GM19193 (cell line): ENCODE results near the gene MYLK3.

Experiments
- POLR2A ChIP-seq: IDR thresholded peaks from 4 replicates; pipeline ENCODE4 v1.6.1; 2011; ENCODE audit not compliant: insufficient read depth, insufficient read length; ENCODE audit errors: extremely low read depth

The MYLK3 gene

DNA sequence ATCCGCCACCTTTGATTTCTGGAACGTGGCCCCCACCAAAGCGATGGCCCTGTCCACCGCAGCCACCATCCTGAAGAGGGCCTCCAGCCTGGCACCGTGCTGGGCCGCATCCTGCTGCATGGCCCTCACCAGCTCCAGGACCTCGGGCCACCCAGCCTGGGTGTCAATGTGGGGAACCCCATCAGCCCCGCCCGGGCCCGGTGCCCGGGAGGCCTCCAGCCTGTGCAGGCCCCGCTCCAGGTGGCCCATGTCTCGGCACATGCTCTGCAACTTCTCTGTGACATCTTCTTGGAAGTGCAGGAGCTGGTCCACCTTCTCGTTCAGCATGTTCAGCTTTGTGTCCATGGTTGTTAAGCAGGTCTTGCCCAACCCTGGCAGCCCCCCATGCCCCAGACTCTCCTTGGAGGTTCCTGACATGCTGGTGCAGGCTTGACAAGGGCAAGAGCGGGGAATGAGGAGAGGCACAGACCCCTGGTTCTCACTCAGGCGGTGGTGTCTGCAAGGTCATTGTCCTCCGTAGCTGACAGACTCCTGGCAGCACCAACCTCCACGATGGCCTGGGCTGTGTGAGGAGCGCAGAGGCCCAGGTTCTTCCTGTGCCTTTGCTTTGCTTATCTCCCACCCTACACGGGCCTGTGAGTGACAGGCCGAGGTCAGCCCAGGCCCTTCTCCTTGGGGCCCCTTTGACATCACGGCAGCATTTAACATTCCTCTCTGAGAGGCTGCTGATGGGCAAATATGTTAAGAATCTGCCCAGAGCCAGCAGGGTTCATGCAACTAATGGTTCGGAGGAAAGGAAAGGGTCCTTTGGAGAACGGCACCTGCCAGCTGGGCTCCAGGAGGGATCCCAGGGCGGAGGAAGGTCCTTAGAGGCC lies at the start of gene MYLK3:
Gene MYLK3 (minus strand): TSS at position 568 of the 875 bp plus-strand sequence. CDS start 151 bp downstream, at position 417.
- no peak for TF ChIP-seq POLR2A

DNA sequence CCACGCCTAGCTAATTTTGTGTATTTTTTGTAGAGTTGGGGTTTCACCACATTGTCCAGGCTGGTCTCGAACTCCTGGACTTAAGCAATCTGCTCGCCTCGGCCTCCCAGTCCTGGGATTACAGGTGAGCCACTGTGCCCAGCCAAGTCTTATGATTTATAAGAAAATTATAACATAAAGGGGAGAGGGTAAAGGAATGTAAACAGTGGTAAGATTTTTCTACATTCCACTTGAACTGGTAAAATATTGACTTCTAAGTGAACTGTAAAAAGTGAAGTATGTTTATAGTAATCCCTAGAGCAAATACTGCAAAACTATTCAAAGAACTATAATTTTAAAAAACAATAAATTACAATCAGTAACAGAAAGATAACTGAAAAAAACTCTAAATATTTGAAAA lies 49.4 kb upstream of the MYLK3 start:
- TF ChIP-seq POLR2A: no peak

DNA sequence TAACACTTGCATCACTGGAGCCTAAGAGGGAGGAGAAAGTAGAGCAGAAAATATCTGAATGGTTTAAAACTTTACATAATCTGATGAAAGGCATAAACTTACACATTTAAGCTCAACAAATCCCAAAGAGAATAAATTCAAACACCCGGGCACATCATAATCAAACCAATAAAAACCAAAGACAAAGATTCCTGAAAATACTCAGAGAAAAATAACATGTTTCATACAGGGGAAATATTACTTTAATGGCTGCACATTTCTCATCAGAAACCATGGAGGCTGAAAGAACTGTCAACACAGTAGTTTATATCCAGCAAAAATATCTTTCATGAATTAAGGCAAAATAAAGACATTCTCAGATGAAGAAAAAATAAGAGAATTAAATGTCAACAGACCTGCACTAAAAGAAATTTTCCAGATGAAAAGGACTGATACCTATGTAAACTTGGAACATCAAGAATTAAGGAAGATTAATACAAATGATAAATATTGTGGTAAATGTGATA lies 48.7 kb upstream of the MYLK3 start:
- TF ChIP-seq POLR2A: no peak

DNA sequence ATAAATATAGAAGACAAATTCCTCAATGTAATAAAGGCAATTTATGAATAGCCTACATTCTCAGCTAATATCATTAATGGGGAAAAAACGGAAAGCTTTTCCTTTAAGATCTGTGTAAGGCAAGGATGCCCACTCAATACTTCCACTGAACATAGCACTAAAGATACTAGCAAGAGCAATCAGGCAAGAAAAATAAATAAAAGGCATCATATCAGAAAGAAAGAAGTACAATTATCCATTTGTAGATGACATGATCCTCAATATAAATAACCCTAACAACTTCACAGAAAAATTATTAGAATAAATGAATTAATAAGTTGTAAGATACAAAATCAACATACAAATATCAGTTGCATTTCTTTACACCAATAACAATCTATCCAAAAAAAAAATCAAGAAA lies 45.7 kb upstream of the MYLK3 start:
- no peak for TF ChIP-seq POLR2A

DNA sequence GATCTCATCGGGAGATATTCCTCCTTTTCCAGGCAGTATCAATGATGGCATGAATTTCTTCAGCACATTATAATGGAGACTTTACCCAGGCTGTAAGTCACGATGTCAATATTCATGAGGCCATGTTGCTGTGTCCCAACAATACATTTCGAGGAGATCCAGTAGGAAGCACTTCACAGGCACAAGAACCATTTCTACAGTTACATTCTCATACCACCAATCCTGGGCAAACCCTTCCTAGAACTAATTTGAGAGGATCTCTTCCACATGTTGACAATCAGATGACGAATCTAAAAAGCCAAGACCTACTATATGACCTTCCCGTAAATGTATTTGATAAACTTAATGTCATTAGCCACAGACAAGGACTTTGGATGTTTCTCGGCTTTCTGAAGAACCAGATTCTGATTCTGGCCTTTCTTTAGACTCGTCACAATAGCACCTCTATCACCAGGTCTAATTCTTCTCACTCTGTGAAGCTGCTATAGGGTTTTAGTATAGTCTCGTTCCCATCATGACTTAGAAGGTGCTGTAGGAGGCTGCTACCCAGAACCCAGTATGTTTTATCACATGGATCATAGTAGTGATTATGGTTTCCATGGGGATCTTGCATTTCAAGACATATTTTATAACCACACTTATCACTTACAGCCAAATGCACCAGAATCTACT lies 42.6 kb upstream of the MYLK3 start:
- TF ChIP-seq POLR2A: no peak

DNA sequence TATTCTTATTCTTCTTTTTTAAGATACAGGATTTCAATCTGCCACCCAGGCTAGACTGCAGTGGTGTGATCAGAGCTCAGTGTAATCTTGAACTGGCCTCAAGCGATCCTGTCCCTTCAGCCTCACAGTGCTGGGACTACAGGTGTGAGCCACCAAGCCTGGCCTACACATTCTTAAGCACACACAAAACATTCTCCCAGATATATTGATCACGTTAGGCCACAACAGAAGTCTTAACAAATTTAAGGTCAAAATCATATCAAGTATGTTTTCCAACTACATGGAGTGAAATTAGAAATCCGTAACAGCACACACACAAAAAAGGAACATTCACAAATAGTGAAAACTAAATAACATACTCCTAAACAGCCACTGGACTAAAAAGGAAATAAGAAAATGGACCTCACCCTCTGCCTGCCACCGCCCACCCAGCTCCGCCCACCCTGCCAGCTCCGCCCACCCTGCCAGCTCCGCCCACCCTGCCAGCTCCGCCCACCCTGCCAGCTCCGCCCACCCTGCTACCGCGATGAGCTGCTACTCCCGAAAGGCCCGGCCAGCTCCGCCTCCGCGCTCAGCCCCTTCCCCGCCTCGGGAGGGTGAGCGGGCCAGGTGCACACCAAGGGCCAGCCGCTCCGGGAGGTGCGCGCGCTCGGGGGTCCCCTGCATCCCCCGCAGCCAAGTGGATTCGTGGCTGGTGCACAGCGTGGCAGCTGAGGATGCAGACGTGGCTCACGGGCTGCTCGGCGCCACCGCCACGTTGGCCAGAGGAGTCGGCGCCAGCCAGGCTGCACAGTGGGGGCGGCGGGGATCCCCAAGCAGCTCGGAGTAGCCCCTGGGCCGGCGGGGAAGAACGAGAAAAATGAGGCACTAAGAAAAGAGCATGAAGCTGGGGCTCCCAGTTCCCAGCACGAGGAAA lies 41.6 kb upstream of the MYLK3 start:
- peak; percentile 85 for TF ChIP-seq POLR2A

DNA sequence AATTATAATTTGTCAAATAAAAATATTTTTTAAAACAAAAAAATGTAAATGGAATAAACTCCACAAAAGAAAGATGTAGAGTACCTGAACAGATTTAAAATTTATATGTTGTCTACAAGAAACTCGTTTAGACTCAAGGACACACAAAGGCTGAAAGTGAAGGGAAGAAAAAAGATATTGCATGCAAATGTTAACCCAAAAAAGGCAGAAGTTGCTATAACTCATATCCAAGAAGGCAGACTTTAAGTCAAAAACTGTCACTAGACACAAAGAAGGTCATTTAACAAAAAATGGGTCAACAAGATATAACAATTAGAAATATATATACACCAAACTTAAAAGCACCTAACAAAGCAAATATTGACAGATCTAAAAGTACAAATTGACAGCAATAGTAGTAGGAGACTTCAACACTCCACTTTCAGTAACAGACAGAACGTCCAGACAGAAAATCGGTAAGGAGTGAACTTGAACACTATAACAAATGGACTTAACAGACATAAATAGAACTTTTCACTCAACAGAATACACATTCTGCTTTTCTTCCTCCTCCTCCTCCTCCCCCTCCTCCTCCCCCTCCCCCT lies 40.8 kb upstream of the MYLK3 start:
- no peak for TF ChIP-seq POLR2A

DNA sequence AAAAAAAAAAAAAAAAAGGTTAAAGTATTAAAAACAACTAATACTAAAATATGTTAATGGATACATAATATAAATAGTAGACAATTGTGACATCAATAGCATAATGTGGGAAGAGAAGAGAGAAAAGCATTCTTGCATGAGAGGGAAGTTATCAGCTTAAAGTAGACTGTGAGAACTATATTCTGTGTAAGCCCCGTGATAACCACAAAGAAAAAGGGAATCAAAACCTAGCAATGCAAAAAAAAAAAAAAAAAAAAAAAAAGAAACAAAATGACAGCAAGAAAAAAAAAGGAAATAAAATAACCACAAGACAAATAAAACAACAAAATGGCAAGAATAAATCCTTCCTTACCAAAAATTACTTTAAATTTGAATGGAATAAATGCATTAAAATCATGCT lies 39.8 kb upstream of the MYLK3 start:
- TF ChIP-seq POLR2A: no peak

DNA sequence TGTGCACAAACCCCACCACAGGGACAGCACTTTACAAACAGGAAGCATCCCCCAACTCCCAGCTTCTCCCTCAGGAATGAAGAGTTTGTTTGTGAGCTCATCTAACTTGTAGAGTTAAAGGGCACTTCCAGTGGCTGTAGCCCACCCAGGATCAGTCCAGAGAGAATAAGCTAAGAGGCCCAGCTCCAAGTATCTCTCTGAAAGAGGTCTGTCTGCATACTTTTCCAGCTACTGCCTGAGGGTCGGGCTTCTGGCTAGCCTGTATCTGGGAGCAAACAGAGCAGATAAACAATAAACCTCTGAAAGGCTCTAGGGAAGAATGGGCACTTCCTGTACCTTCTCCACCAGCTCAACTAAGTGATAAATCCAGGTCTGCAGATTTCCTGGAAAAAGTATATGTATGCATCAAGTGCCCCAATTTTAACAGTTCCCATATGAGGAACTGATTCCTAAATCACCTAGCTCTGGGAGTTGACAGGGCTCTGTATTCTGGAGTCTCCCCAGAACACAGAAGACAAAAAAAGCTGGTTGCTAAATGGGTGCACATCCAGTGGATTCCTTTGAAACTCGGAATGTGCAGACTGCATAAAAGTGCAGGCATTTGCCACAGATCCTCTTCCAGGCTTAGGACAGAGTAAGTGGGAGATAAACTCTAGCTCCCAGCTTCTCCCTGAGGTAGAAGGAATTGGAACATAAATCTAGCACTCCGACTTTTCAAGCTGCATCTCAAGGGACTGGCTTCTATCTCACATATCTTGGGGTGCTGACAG lies 37.1 kb upstream of the MYLK3 start:
- no peak for TF ChIP-seq POLR2A

DNA sequence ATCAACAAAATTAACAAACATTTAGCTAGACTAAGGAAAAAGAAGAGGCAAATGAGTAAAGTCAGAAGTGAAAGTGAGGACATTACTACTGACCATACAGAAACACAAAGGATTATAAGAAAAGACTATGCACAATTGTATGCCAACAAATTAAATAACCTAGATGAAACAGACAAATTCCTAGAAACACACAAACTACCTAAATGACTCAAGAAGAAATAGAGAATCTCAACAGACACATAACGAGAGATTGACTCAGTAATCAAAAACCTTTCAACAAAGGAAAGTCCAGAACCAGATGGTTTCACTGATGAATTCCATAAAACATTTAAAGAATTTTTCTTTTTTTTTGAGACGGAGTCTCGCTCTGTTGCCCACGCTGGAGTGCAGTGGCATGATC lies 35.7 kb upstream of the MYLK3 start:
- TF ChIP-seq POLR2A: no peak

DNA sequence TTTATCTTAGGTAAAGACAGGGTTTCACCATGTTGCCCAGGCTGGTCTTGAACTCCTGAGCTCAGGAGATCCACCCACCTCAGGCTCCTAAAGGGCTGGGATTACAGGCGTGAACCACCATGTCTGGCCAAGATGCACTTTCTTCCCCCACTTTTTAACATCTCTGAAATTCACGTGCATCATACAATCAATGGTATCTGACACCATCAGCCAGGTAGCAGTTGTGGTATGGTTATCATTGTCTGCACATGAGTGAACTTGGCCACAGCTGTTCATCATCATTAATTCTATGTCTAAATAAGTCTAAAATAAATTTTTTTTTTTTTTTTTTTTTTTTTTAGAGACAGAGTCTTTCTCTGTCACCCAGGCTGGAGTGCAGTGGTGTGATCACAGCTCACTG lies 34.2 kb upstream of the MYLK3 start:
- TF ChIP-seq POLR2A: no peak

DNA sequence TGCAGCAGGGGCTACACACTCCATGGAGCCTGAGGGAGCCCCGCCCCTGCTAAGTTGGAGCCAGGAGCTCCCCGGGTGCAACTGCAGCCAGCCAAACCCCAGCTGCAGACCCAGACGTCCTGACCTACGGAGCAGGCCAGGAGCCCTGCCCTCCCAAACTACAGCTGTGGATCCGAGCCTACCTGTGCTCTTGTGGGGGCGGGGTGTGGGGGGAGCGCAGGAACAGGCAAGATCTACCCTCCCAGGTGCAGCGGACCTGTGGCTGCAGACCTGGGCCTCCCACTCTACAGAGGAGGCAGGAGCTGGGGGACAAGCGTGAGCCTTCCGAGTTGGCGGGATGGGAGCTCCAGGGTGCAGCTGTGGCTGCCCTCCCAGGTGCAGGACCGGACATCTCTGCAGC lies 29.7 kb upstream of the MYLK3 start:
- TF ChIP-seq POLR2A: no peak

DNA sequence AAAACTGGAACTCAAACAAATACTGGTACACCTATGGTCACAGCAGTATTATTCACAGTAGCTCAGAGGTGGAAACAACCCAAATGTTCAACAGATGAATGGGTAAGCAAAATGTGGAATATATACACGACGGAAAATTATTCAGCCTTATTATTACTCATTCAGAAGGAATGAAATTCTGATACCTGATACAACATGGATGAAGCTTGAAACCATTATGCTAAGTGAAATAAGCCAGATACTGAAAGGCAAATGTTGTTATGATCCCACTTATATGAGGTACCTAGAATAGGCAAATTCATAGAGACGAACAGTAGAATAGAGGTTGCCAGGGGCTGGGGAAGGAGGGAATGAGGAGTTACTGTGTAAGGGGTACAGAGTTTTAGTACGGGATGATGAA lies 27.1 kb upstream of the MYLK3 start:
- no peak for TF ChIP-seq POLR2A

DNA sequence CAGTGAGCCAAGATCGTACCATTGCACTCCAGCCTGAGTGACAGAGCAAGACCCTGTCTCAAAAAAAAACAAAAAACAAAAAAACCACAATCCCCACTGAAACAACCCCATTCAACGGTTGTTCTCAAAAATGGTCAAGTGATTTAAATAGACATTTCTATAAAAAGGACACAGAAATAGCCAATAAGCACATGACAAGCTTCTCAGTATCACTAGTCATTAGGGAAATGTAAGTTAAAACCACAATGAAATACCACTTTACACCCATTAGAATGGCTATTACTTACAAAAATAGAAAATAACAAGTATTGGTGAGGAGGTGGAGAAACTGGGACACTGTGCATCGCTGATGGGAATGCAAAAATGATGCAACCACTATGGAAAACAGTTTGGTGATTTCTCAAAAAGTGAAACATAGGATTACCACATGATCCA lies 26.6 kb upstream of the MYLK3 start:
- TF ChIP-seq POLR2A: no peak
